GM23338 (cell line): Measurements from ENCODE around the gene PRCD. TPM values are rescaled to one million over a fixed set of nuclear protein-coding genes. Genes with fewer than 3 reads are reported as not detected.

Experiments
- ATAC-seq: fragments of 200-7000 bp; cut with Tn5 transposase; 3 replicates; pipeline ENCODE4 v1.9.1; 2020
- DNase-seq: peaks from one replicate; pipeline ENCODE4 v3.0.0-alpha.2; 2015; ENCODE audit warnings: low spot score
- H2AFZ ChIP-seq: fragments of 200-600 bp; sonication (generic); 2 replicates; pipeline ENCODE4 v1.8.0; 2016; ENCODE audit warnings: antibody characterized with exemption, mild to moderate bottlenecking, moderate library complexity
- H3F3A ChIP-seq: fragments of 200-600 bp; sonication (generic); replicated peaks from 2 replicates; pipeline ENCODE4 v1.8.0; 2017; ENCODE audit warnings: antibody characterized with exemption, mixed run types, low read depth
- H3K27ac ChIP-seq: fragments of 200-600 bp; sonication (generic); 2 replicates; pipeline ENCODE4 v1.6.1; 2016; ENCODE audit warnings: low read depth
- H3K27me3 ChIP-seq: fragments of 200-600 bp; sonication (generic); 2 replicates; pipeline ENCODE4 v1.8.0; 2016; ENCODE audit warnings: mild to moderate bottlenecking, mixed run types, moderate library complexity; ENCODE audit not compliant: insufficient read depth
- H3K36me3 ChIP-seq: fragments of 200-600 bp; sonication (generic); 2 replicates; pipeline ENCODE4 v1.8.0; 2016; ENCODE audit warnings: mild to moderate bottlenecking; ENCODE audit not compliant: insufficient read depth
- H3K4me1 ChIP-seq: fragments of 200-600 bp; sonication (generic); 2 replicates; pipeline ENCODE4 v1.8.0; 2016; ENCODE audit warnings: mild to moderate bottlenecking, moderate library complexity; ENCODE audit not compliant: insufficient read depth
- H3K4me2 ChIP-seq: fragments of 200-600 bp; sonication (generic); 2 replicates; pipeline ENCODE4 v1.7.1; 2017; ENCODE audit warnings: mixed run types
- H3K4me3 ChIP-seq: fragments of 200-600 bp; sonication (generic); 2 replicates; pipeline ENCODE4 v1.6.1; 2016; ENCODE audit warnings: mixed run types
- H3K79me2 ChIP-seq: fragments of 200-600 bp; sonication (generic); replicated peaks from 2 replicates; pipeline ENCODE4 v1.8.0; 2017; ENCODE audit warnings: mild to moderate bottlenecking; ENCODE audit not compliant: insufficient read depth
- H3K9me2 ChIP-seq: fragments of 200-600 bp; sonication (generic); 2 replicates; pipeline ENCODE4 v1.8.0; 2017; ENCODE audit not compliant: insufficient read depth
- H4K20me1 ChIP-seq: fragments of 200-600 bp; sonication (generic); replicated peaks from 2 replicates; pipeline ENCODE4 v1.8.0; 2017; ENCODE audit warnings: mild to moderate bottlenecking; ENCODE audit not compliant: insufficient read depth
- H3K27ac Mint-ChIP-seq: 2 replicates; pipeline ENCODE4 v1.8.0; 2020; ENCODE audit warnings: inconsistent platforms, mild to moderate bottlenecking, moderate library complexity, mixed read lengths
- H3K27me3 Mint-ChIP-seq: 3 replicates; pipeline ENCODE4 v1.8.0; 2022; ENCODE audit warnings: low read depth, mild to moderate bottlenecking, moderate library complexity, mixed read lengths, inconsistent platforms; ENCODE audit not compliant: insufficient read depth, poor library complexity
- H3K36me3 Mint-ChIP-seq: 3 replicates; pipeline ENCODE4 v1.8.0; 2021; ENCODE audit warnings: low read depth, mild to moderate bottlenecking, inconsistent platforms, moderate library complexity, mixed read lengths
- H3K4me1 Mint-ChIP-seq: 3 replicates; pipeline ENCODE4 v1.8.0; 2020; ENCODE audit warnings: mild to moderate bottlenecking, inconsistent platforms, mixed read lengths
- H3K4me3 Mint-ChIP-seq: 3 replicates; pipeline ENCODE4 v1.8.0; 2021; ENCODE audit warnings: moderate library complexity, mild to moderate bottlenecking, inconsistent platforms, mixed read lengths
- H3K9me3 Mint-ChIP-seq: 3 replicates; pipeline ENCODE4 v1.8.0; 2020; ENCODE audit warnings: moderate library complexity, mild to moderate bottlenecking, inconsistent platforms, mixed read lengths
- CREB1 ChIP-seq: fragments of 250-450 bp; sonication (Bioruptor Pico); IDR thresholded peaks from 2 replicates; pipeline ENCODE4 v1.5.0; 2020; ENCODE audit warnings: low read depth, mild to moderate bottlenecking, moderate library complexity
- EZH2 ChIP-seq: fragments of 200-600 bp; sonication (generic); IDR thresholded peaks from one replicate; pipeline ENCODE4 v1.8.0; 2017; ENCODE audit warnings: antibody characterized with exemption, mild to moderate bottlenecking, low read depth; ENCODE audit not compliant: unreplicated experiment
- EZH2phosphoT487 ChIP-seq: fragments of 200-600 bp; sonication (generic); IDR thresholded peaks from one replicate; pipeline ENCODE4 v1.8.1; 2018; ENCODE audit warnings: antibody characterized with exemption; ENCODE audit not compliant: unreplicated experiment
- JUNB ChIP-seq: IDR thresholded peaks from one replicate; pipeline ENCODE4 v1.6.1; 2016; ENCODE audit warnings: antibody characterized with exemption; ENCODE audit not compliant: unreplicated experiment
- NANOG ChIP-seq: IDR thresholded peaks from 2 replicates; pipeline ENCODE4 v1.6.1; 2016; ENCODE audit warnings: antibody characterized with exemption, borderline replicate concordance
- STAT1 ChIP-seq: IDR thresholded peaks from one replicate; pipeline ENCODE4 v1.6.1; 2016; ENCODE audit warnings: antibody characterized with exemption; ENCODE audit not compliant: unreplicated experiment
- ZNF331 ChIP-seq: fragments of 250-450 bp; sonication (Bioruptor Pico); IDR thresholded peaks from 2 replicates; pipeline ENCODE4 v1.5.0; 2020; ENCODE audit warnings: low read depth, mild to moderate bottlenecking, moderate library complexity
- polyA plus RNA-seq: library from polyadenylated mRNA; unstranded; fragments of >200 nt; fragmentation: Nextera tagmentation; extraction: Ambion mirVana; gene quantifications from 2 replicates; pipeline ENCODE4 v1.2.1, GENCODE V29; 2016
- total RNA-seq: library from RNA; depleted of rRNA; stranded (reverse); fragments of >200 nt; shearing (Covaris generic); gene quantifications from 2 replicates; pipeline ENCODE4 v1.2.3, GENCODE V29; 2014
- TF ChIP-seq, protein P1 (sequence below): fragments of 250-450 bp; sonication (Bioruptor Pico); IDR thresholded peaks from 2 replicates; pipeline ENCODE4 v1.5.0; 2020; ENCODE audit warnings: mild to moderate bottlenecking, moderate library complexity
- TF ChIP-seq, protein P2 (sequence below): IDR thresholded peaks from one replicate; pipeline ENCODE4 v1.6.1; 2018; ENCODE audit warnings: antibody characterized with exemption; ENCODE audit not compliant: unreplicated experiment
- TF ChIP-seq, protein P3 (sequence below), 2 experiments: fragments of 200-600 bp in 1 of 2; sonication (generic) in 1 of 2; conservative IDR thresholded peaks; 2 replicates each; pipeline versions ENCODE4 v1.5.1 to v1.6.1; 2016 to 2017; ENCODE audit warnings: antibody characterized with exemption in 2 of 2, low read depth in 2 of 2, mild to moderate bottlenecking in 2 of 2, moderate library complexity in 1 of 2

Gene PRCD
- total and polyA plus RNA-seq, 2 experiments from 2014 or later, result 0.38 to 1.6 TPM

DNA sequence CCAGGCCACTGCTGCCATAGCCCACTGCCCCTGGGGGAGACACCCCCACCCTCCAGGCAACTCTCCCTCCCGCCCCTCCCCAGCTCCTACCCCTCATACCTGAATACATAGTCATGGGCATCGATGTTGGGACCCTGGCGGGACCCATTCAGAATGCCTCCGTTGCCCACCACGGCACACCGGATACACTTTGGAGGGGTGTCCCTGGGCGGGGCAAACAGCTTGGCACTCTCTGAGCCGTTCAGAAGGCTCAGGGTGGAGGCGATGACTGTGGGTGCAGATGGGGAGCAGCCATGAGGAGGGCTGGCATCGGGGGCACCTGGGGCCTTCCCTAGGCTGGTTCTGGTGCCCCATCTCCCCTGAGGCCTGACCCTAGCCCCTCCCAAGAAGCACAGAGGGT, 33.3 kb downstream of the PRCD start (continued):
- TF ChIP-seq, protein P1, sequence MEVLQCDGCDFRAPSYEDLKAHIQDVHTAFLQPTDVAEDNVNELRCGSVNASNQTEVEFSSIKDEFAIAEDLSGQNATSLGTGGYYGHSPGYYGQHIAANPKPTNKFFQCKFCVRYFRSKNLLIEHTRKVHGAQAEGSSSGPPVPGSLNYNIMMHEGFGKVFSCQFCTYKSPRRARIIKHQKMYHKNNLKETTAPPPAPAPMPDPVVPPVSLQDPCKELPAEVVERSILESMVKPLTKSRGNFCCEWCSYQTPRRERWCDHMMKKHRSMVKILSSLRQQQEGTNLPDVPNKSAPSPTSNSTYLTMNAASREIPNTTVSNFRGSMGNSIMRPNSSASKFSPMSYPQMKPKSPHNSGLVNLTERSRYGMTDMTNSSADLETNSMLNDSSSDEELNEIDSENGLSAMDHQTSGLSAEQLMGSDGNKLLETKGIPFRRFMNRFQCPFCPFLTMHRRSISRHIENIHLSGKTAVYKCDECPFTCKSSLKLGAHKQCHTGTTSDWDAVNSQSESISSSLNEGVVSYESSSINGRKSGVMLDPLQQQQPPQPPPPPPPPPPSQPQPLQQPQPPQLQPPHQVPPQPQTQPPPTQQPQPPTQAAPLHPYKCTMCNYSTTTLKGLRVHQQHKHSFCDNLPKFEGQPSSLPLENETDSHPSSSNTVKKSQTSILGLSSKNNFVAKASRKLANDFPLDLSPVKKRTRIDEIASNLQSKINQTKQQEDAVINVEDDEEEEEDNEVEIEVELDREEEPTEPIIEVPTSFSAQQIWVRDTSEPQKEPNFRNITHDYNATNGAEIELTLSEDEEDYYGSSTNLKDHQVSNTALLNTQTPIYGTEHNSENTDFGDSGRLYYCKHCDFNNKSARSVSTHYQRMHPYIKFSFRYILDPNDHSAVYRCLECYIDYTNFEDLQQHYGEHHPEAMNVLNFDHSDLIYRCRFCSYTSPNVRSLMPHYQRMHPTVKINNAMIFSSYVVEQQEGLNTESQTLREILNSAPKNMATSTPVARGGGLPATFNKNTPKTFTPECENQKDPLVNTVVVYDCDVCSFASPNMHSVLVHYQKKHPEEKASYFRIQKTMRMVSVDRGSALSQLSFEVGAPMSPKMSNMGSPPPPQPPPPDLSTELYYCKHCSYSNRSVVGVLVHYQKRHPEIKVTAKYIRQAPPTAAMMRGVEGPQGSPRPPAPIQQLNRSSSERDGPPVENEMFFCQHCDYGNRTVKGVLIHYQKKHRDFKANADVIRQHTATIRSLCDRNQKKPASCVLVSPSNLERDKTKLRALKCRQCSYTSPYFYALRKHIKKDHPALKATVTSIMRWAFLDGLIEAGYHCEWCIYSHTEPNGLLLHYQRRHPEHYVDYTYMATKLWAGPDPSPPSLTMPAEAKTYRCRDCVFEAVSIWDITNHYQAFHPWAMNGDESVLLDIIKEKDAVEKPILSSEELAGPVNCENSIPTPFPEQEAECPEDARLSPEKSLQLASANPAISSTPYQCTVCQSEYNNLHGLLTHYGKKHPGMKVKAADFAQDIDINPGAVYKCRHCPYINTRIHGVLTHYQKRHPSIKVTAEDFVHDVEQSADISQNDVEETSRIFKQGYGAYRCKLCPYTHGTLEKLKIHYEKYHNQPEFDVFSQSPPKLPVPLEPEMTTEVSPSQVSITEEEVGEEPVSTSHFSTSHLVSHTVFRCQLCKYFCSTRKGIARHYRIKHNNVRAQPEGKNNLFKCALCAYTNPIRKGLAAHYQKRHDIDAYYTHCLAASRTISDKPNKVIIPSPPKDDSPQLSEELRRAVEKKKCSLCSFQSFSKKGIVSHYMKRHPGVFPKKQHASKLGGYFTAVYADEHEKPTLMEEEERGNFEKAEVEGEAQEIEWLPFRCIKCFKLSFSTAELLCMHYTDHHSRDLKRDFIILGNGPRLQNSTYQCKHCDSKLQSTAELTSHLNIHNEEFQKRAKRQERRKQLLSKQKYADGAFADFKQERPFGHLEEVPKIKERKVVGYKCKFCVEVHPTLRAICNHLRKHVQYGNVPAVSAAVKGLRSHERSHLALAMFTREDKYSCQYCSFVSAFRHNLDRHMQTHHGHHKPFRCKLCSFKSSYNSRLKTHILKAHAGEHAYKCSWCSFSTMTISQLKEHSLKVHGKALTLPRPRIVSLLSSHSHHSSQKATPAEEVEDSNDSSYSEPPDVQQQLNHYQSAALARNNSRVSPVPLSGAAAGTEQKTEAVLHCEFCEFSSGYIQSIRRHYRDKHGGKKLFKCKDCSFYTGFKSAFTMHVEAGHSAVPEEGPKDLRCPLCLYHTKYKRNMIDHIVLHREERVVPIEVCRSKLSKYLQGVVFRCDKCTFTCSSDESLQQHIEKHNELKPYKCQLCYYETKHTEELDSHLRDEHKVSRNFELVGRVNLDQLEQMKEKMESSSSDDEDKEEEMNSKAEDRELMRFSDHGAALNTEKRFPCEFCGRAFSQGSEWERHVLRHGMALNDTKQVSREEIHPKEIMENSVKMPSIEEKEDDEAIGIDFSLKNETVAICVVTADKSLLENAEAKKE (CRISPR knock-in tag), result no peak
- TF ChIP-seq EZH2phosphoT487 (no peak), CREB1 (CRISPR knock-in tag) (no peak), NANOG (no peak)

DNA sequence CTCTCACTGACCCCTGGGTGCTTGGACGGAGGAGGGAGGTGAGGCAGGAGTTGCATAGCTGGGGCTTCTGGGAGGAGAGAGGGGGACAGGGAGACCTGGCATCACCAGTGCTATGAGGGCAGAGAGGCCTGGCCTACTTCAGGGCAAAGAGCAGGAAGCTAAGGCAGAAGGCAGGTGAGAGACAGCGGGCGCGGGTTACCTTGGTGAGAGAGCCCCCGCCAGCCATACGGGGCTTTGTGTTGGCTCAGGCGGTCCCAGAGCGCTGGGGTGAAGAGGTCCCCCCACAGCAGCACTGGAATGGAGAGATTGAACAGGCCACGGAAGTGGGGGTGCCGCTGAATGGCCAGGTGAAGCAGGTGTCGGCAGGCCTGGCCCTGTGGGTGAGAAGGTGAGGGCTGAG, 34.3 kb downstream of the PRCD start:
- H3K27ac Mint-ChIP-seq, result no peak overlapping the region
- Histone ChIP-seq H3K4me2 (no peak overlapping the region), H3K36me3 (no peaks in the 10 kb centered on the region), H3K4me3 (no peak overlapping the region), H3K27me3 (0 out of 2 replicates have a peak, but pooled peaks cover 4% of the 10 kb centered on the region), H2AFZ (no peak overlapping the region), H3K27ac (no peak overlapping the region), H3K79me2 (no peaks in the 10 kb centered on the region), H4K20me1 (no peaks in the 10 kb centered on the region; the same call in 1 of the 2 replicates), H3K9me2 (no peaks in the 10 kb centered on the region), H3K4me1 (peaks cover 7% of the 10 kb centered on the region), H3F3A (no peaks in the 10 kb centered on the region)
- H3K27me3 Mint-ChIP-seq, result peaks cover 9% of the 10 kb centered on the region
- DNase-seq (no peak), ATAC-seq (no peak)
- H3K4me3 Mint-ChIP-seq, result no peak overlapping the region
- no peaks in the 10 kb centered on the region for H3K36me3 Mint-ChIP-seq
- no peaks in the 10 kb centered on the region for H3K9me3 Mint-ChIP-seq
- H3K4me1 Mint-ChIP-seq, result peaks cover 7% of the 10 kb centered on the region; the same call in 2 of the 3 replicates
- TF ChIP-seq STAT1 (no peak), EZH2 (no peak), CREB1 (CRISPR knock-in tag) (no peak), ZNF331 (no peak), NANOG (no peak), EZH2phosphoT487 (no peak), JUNB (no peak)
- TF ChIP-seq, protein P2, sequence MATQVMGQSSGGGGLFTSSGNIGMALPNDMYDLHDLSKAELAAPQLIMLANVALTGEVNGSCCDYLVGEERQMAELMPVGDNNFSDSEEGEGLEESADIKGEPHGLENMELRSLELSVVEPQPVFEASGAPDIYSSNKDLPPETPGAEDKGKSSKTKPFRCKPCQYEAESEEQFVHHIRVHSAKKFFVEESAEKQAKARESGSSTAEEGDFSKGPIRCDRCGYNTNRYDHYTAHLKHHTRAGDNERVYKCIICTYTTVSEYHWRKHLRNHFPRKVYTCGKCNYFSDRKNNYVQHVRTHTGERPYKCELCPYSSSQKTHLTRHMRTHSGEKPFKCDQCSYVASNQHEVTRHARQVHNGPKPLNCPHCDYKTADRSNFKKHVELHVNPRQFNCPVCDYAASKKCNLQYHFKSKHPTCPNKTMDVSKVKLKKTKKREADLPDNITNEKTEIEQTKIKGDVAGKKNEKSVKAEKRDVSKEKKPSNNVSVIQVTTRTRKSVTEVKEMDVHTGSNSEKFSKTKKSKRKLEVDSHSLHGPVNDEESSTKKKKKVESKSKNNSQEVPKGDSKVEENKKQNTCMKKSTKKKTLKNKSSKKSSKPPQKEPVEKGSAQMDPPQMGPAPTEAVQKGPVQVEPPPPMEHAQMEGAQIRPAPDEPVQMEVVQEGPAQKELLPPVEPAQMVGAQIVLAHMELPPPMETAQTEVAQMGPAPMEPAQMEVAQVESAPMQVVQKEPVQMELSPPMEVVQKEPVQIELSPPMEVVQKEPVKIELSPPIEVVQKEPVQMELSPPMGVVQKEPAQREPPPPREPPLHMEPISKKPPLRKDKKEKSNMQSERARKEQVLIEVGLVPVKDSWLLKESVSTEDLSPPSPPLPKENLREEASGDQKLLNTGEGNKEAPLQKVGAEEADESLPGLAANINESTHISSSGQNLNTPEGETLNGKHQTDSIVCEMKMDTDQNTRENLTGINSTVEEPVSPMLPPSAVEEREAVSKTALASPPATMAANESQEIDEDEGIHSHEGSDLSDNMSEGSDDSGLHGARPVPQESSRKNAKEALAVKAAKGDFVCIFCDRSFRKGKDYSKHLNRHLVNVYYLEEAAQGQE, result no peak
- TF ChIP-seq, protein P3, sequence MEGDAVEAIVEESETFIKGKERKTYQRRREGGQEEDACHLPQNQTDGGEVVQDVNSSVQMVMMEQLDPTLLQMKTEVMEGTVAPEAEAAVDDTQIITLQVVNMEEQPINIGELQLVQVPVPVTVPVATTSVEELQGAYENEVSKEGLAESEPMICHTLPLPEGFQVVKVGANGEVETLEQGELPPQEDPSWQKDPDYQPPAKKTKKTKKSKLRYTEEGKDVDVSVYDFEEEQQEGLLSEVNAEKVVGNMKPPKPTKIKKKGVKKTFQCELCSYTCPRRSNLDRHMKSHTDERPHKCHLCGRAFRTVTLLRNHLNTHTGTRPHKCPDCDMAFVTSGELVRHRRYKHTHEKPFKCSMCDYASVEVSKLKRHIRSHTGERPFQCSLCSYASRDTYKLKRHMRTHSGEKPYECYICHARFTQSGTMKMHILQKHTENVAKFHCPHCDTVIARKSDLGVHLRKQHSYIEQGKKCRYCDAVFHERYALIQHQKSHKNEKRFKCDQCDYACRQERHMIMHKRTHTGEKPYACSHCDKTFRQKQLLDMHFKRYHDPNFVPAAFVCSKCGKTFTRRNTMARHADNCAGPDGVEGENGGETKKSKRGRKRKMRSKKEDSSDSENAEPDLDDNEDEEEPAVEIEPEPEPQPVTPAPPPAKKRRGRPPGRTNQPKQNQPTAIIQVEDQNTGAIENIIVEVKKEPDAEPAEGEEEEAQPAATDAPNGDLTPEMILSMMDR (conservative IDR thresholded peaks at IDR 0.05; ENCODE audit: low read depth in 2 of 2), result no peak
